CD8-positive, alpha-beta memory T cell (primary cell): Measurements from ENCODE around the gene INIP. TPM values are rescaled to one million over a fixed set of nuclear protein-coding genes. Genes with fewer than 3 reads are reported as not detected.
A peak's percentile ranks its signal among the peaks of the same experiment; 100 is the strongest.

Experiments
- CTCF ChIA-PET: fragments of 350-600 bp; sonication (Branson Sonifier 250); formaldehyde crosslinking; loops from one replicate; lab custom pipeline; 2021; ENCODE audit warnings: antibody characterized with exemption; lab: Charles Lee
- POLR2A ChIA-PET: fragments of 350-600 bp; sonication (Branson Sonifier 250); formaldehyde crosslinking; loops from one replicate; lab custom pipeline; 2021; ENCODE audit warnings: antibody characterized with exemption; lab: Charles Lee
- DNase-seq, 5 donors: peaks; one replicate each; pipeline versions ENCODE4 v3.0.0 to v3.0.0-alpha.2; 2020 to 2022; ENCODE audit warnings: mixed read lengths in 1 of 5
- H3K27ac ChIP-seq: one replicate; pipeline ENCODE4 v1.7.0; 2013; ENCODE audit warnings: low read depth, mild to moderate bottlenecking, low read length, moderate library complexity
- H3K27me3 ChIP-seq: 2 replicates; pipeline ENCODE4 v1.7.0; 2013; ENCODE audit warnings: low read length, mild to moderate bottlenecking; ENCODE audit not compliant: insufficient read depth, poor library complexity, severe bottlenecking
- H3K36me3 ChIP-seq: 2 replicates; pipeline ENCODE4 v1.7.0; 2013; ENCODE audit warnings: mild to moderate bottlenecking, low read length, moderate library complexity; ENCODE audit not compliant: insufficient read depth
- H3K4me1 ChIP-seq: 2 replicates; pipeline ENCODE4 v1.7.0; 2013; ENCODE audit warnings: mild to moderate bottlenecking, low read length, moderate library complexity; ENCODE audit not compliant: insufficient read depth
- H3K4me3 ChIP-seq: 2 replicates; pipeline ENCODE4 v1.7.0; 2013; ENCODE audit warnings: mild to moderate bottlenecking, low read length
- H3K9me3 ChIP-seq: 2 replicates; pipeline ENCODE4 v1.7.0; 2013; ENCODE audit warnings: mild to moderate bottlenecking, low read length
- H3K27ac Mint-ChIP-seq, 8 donors: one replicate each; pipeline ENCODE4 v1.8.0; 2020 to 2021; ENCODE audit warnings: mixed read lengths in 8 of 8, mild to moderate bottlenecking in 6 of 8, inconsistent platforms in 3 of 8, moderate library complexity in 3 of 8
- H3K27me3 Mint-ChIP-seq, 2 donors: one replicate each; pipeline ENCODE4 v1.8.0; 2020 to 2021; ENCODE audit warnings: mixed read lengths in 2 of 2, mild to moderate bottlenecking in 1 of 2, moderate library complexity in 1 of 2
- H3K36me3 Mint-ChIP-seq, 3 donors: one replicate each; pipeline ENCODE4 v1.8.0; 2020 to 2021; ENCODE audit warnings: mixed read lengths in 3 of 3, inconsistent platforms in 1 of 3, mild to moderate bottlenecking in 1 of 3
- H3K4me1 Mint-ChIP-seq, 3 donors: one replicate each; pipeline ENCODE4 v1.8.0; 2020 to 2021; ENCODE audit warnings: mixed read lengths in 3 of 3, inconsistent platforms in 1 of 3, mild to moderate bottlenecking in 1 of 3
- H3K4me3 Mint-ChIP-seq, 7 donors: one replicate each; pipeline ENCODE4 v1.8.0; 2020 to 2021; ENCODE audit warnings: mixed read lengths in 7 of 7, mild to moderate bottlenecking in 6 of 7, moderate library complexity in 4 of 7, inconsistent platforms in 2 of 7
- H3K9me3 Mint-ChIP-seq, 5 donors: one replicate each; pipeline ENCODE4 v1.8.0; 2020 to 2022; ENCODE audit warnings: mixed read lengths in 5 of 5, mild to moderate bottlenecking in 3 of 5, moderate library complexity in 2 of 5, inconsistent platforms in 1 of 5
- polyA plus RNA-seq: library from polyadenylated mRNA; unstranded; fragments of 300-500 nt; fragmentation: Illumina TruSeq; gene quantifications from one replicate; pipeline ENCODE4 v1.2.3, GENCODE V29; 2021
- total RNA-seq, 2 experiments: library from RNA; stranded (reverse); gene quantifications; one replicate each; pipeline ENCODE4 v1.2.3, GENCODE V29; 2021

The INIP gene, protein sequence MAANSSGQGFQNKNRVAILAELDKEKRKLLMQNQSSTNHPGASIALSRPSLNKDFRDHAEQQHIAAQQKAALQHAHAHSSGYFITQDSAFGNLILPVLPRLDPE
- total RNA-seq (10 to 100 TPM; 40.2 to 44.9 TPM), polyA plus RNA-seq (47.9 TPM)

GRCh38 chr9:112717661-112718331, at the start of gene INIP:
Gene INIP (minus strand): TSS chr9:112718117. CDS start chr9:112716485, 1,632 bp downstream.
- Histone ChIP-seq H3K27ac (peak within 1 kb of the TSS; percentile 99), H3K4me1 (peaks cover 13% of the 10 kb centered on the region), H3K36me3 (no peaks in the 10 kb centered on the region), H3K27me3 (no peaks in the 10 kb centered on the region), H3K4me3 (peak within 1 kb of the TSS; percentile 91), H3K9me3 (no peaks in the 10 kb centered on the region)
- POLR2A ChIA-PET: interaction anchor here (0.6 to 1.7 kb wide), 4 partner anchors 33 to 665 kb away, joined by 3 to 16 read pairs (median 4); partner anchors contain the start of genes HSDL2, PTBP3 and SNX30
- H3K4me1 Mint-ChIP-seq: peaks cover 23 to 40% (median 29%) of the 10 kb centered on the region in 3 donors
- peaks cover under 1 to 20% (median 4%) of the 10 kb centered on the region in 3 donors for H3K36me3 Mint-ChIP-seq
- H3K4me3 Mint-ChIP-seq: peak within 1 kb of the TSS; percentile 89 to 98 (median 95)
- H3K27ac Mint-ChIP-seq: peak within 1 kb of the TSS; percentile 91 to 100 (median 98)
- CTCF ChIA-PET: interaction anchor here (0.9 to 3.5 kb wide), 9 partner anchors 13 to 274 kb away, joined by 3 to 22 read pairs (median 4); partner anchors contain the start of gene SNX30
- H3K9me3 Mint-ChIP-seq: no peaks in the 10 kb centered on the region
- peak; percentile 97 to 99 (median 98) for DNase-seq
- H3K27me3 Mint-ChIP-seq: no peaks in the 10 kb centered on the region

DNA sequence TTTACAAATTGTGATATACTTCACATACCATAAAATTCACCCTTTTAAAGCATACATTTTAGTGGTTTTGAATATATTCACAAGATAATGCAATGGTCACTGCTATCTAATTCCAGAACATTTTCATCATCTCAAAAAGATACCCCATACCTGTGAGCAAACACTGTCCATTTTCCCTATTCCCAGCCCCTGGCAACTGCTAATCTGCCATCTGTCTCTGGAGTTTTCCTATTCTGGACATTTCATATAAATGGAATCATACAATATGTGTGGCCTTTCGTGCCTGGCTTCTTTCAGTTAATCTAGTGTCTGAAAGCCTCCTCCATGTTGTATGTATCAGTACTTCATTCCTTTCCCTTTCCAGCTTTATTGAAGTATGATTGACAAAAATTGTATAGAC, 47.4 kb upstream of the INIP start:
- CTCF ChIA-PET: no interaction called here

DNA sequence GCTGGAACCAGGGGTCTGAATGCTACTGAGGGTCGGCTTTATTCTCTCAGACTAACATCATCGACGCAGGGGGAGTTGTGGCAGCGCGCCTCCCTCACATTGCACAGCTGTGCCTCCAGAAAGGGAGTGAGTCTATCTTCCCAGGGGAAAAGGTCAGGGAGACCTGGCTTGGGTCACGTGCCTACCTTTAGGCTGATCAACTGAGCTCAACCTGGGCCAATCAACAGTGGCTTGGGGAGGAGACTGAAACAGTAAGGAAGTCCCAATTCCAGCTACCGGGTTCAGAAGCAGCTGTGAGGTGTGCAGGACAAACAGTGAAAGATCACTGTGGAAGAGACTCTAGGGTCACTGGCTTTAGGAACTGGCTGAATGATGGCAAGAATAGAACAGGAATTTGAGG, 46.9 kb upstream of the INIP start:
- no peaks in the 10 kb centered on the region for H3K27me3 ChIP-seq
- no peaks in the 10 kb centered on the region for H3K9me3 ChIP-seq
- peaks cover 4% of the 10 kb centered on the region for H3K4me1 ChIP-seq
- H3K4me1 Mint-ChIP-seq: peaks cover 51 to 61% (median 60%) of the 10 kb centered on the region in 3 donors
- CTCF ChIA-PET: no interaction called here
- no peaks in the 10 kb centered on the region for H3K27me3 Mint-ChIP-seq
- peaks cover 4 to 9% (median 7%) of the 10 kb centered on the region in 5 donors for H3K9me3 Mint-ChIP-seq
- H3K36me3 Mint-ChIP-seq: peaks cover 9 to 14% (median 14%) of the 10 kb centered on the region in 3 donors
- no peaks in the 10 kb centered on the region for H3K36me3 ChIP-seq
- POLR2A ChIA-PET: no interaction called here
- no peak overlapping the region for H3K4me3 Mint-ChIP-seq
- no peak overlapping the region for H3K27ac ChIP-seq
- peak overlapping the region in 1 of 8 donors; percentile 63 for H3K27ac Mint-ChIP-seq
- no peak for DNase-seq
- H3K4me3 ChIP-seq: no peak overlapping the region

More for the DNA sequence above, 47.4 kb upstream of the INIP start:
- Histone ChIP-seq H3K4me1 (no peaks in the 10 kb centered on the region), H3K27me3 (no peaks in the 10 kb centered on the region), H3K36me3 (no peaks in the 10 kb centered on the region), H3K9me3 (no peaks in the 10 kb centered on the region), H3K27ac (no peak overlapping the region), H3K4me3 (no peak overlapping the region)
- no peak for DNase-seq
- Mint-ChIP-seq H3K4me3 (no peak overlapping the region), H3K4me1 (peaks cover 47 to 59% (median 57%) of the 10 kb centered on the region in 3 donors), H3K27me3 (no peaks in the 10 kb centered on the region), H3K36me3 (peaks cover 9 to 14% (median 14%) of the 10 kb centered on the region in 3 donors), H3K9me3 (peaks cover 4 to 9% (median 7%) of the 10 kb centered on the region in 5 donors), H3K27ac (peak overlapping the region in 1 of 8 donors; percentile 62)
- POLR2A ChIA-PET: no interaction called here

- peaks cover 50 to 59% (median 58%) of the 10 kb centered on the region in 3 donors for H3K4me1 Mint-ChIP-seq
- Histone ChIP-seq H3K4me1 (peaks cover 7% of the 10 kb centered on the region), H3K27ac (no peak overlapping the region), H3K4me3 (no peak overlapping the region), H3K36me3 (no peaks in the 10 kb centered on the region), H3K9me3 (no peaks in the 10 kb centered on the region), H3K27me3 (no peaks in the 10 kb centered on the region)
- DNase-seq: no peak
- H3K36me3 Mint-ChIP-seq: peaks cover 5 to 14% (median 9%) of the 10 kb centered on the region in 3 donors
- ChIA-PET CTCF (no interaction called here), POLR2A (no interaction called here)
- H3K4me3 Mint-ChIP-seq: no peak overlapping the region
- peaks cover 4 to 9% (median 7%) of the 10 kb centered on the region in 5 donors for H3K9me3 Mint-ChIP-seq
- peak overlapping the region in 4 of 8 donors; percentile 8 to 55 (median 26) for H3K27ac Mint-ChIP-seq
- H3K27me3 Mint-ChIP-seq: no peaks in the 10 kb centered on the region
These were observed 46.4 kb upstream of the INIP start for GRCh38 chr9:112764344-112764743.

DNA sequence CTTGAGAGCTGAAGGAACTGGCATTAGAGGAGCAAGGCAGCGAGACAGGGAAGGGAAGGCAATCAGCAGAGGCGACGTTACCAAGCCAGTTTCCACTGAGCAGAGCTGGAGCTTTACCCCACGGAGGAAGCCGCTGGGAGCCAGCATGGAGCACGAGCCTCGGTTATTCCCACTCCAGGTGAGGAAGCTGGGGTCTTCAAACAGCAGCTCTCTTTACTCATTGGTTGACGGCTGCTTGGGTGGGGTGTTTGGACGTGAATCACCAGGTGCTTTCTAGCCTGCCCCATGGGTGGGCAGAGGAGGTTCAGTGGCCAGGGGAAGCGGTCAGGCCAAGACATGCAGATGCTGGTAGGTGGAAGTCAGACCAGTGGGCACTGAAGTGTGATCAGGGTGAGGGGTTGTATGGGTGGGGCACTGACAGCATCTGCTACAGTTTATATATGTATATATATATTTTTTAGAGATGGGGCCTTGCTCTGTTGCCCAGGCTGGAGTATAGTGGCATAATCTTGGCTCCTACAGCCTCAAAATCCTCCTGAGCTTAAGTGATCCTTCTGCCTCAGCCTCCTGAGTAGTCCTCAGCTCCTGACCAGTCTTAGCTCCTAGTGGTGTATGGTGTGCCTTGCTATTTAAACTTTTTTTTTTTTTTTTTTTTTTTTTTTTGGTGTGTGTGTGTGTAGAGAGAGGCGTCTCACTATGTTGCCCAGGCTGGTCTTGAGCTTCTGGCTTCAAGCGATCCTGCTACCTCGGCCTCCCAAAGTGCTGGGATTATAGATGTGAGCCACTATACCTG, 45.0 kb upstream of the INIP start:
- no peaks in the 10 kb centered on the region for H3K27me3 Mint-ChIP-seq
- no peak overlapping the region for H3K4me3 ChIP-seq
- H3K36me3 ChIP-seq: no peaks in the 10 kb centered on the region
- peaks cover 50 to 64% (median 62%) of the 10 kb centered on the region in 3 donors for H3K4me1 Mint-ChIP-seq
- no peaks in the 10 kb centered on the region for H3K9me3 ChIP-seq
- peaks cover 7% of the 10 kb centered on the region for H3K4me1 ChIP-seq
- CTCF ChIA-PET: no interaction called here
- no peak overlapping the region for H3K27ac Mint-ChIP-seq
- POLR2A ChIA-PET: interaction anchor here (0.6 to 0.7 kb wide), 3 partner anchors 9 to 807 kb away, joined by 4 to 5 read pairs (median 4); no protein-coding TSS in a partner anchor
- H3K4me3 Mint-ChIP-seq: peak overlapping the region in 1 of 7 donors; percentile 36
- no peaks in the 10 kb centered on the region for H3K27me3 ChIP-seq
- peaks cover 4 to 10% (median 10%) of the 10 kb centered on the region in 3 donors for H3K36me3 Mint-ChIP-seq
- H3K27ac ChIP-seq: no peak overlapping the region
- DNase-seq: no peak
- peaks cover 4 to 9% (median 7%) of the 10 kb centered on the region in 5 donors for H3K9me3 Mint-ChIP-seq

GRCh38 chr9:112761912-112762655, 44.2 kb upstream of the INIP start:
- H3K27ac ChIP-seq: no peak overlapping the region
- Mint-ChIP-seq H3K4me3 (peak overlapping the region in 1 of 7 donors; percentile 36), H3K36me3 (peaks cover 2 to 8% (median 7%) of the 10 kb centered on the region in 3 donors), H3K9me3 (peaks cover 4 to 9% (median 7%) of the 10 kb centered on the region in 5 donors), H3K4me1 (peaks cover 54 to 70% (median 68%) of the 10 kb centered on the region in 3 donors), H3K27me3 (no peaks in the 10 kb centered on the region), H3K27ac (peak overlapping the region in 1 of 8 donors; percentile 14)
- no peaks in the 10 kb centered on the region for H3K9me3 ChIP-seq
- DNase-seq: no peak
- no peak overlapping the region for H3K4me3 ChIP-seq
- peaks cover 7% of the 10 kb centered on the region for H3K4me1 ChIP-seq
- H3K36me3 ChIP-seq: no peaks in the 10 kb centered on the region
- ChIA-PET CTCF (no interaction called here), POLR2A (no interaction called here)
- no peaks in the 10 kb centered on the region for H3K27me3 ChIP-seq

- POLR2A ChIA-PET: no interaction called here
These were observed 42.9 kb upstream of the INIP start for GRCh38 chr9:112760821-112761220.

More at GRCh38 chr9:112760821-112761220, 42.9 kb upstream of the INIP start:
- Histone ChIP-seq H3K9me3 (no peaks in the 10 kb centered on the region), H3K36me3 (no peaks in the 10 kb centered on the region), H3K4me1 (peaks cover 8% of the 10 kb centered on the region), H3K27ac (no peak overlapping the region), H3K27me3 (no peaks in the 10 kb centered on the region), H3K4me3 (no peak overlapping the region)
- CTCF ChIA-PET: no interaction called here
- Mint-ChIP-seq H3K4me1 (peaks cover 63 to 81% (median 80%) of the 10 kb centered on the region in 3 donors), H3K27ac (peak overlapping the region in 5 of 8 donors; percentile 22 to 85 (median 32)), H3K9me3 (no peaks in the 10 kb centered on the region), H3K27me3 (no peaks in the 10 kb centered on the region), H3K4me3 (peak overlapping the region in 3 of 7 donors; percentile 17 to 72 (median 50)), H3K36me3 (peaks cover 0 to 3% (median 2%) of the 10 kb centered on the region in 3 donors)
- DNase-seq: no peak
